GM12864 (cell line): Measurements from ENCODE around the gene UGT3A1.
"Not testable (repeated sequence)": the region's sequence is repeated elsewhere in the genome, so short reads cannot be mapped to it uniquely, and the experiment has no call there.

Source experiments
- DNase-seq: peaks from one replicate; pipeline ENCODE4 v3.0.0-alpha.2; 2011; ENCODE audit warnings: low read depth
- H3K4me3 ChIP-seq: 2 replicates; pipeline ENCODE4 v1.5.1; 2011; ENCODE audit warnings: mild to moderate bottlenecking, low read depth, low read length, control low read depth
- CTCF ChIP-seq: IDR thresholded peaks from 2 replicates; pipeline ENCODE4 v1.5.1; 2011; ENCODE audit warnings: low read depth, mild to moderate bottlenecking, moderate library complexity, low read length, control low read depth, inconsistent platforms; ENCODE audit errors: missing control alignments

UGT3A1 gene

GRCh38 chr5:36028816-36029465 is 37.8 kb upstream of the UGT3A1 start:
- TF ChIP-seq CTCF, result no peak
- DNase-seq, result no peak
- no peak overlapping the region for H3K4me3 ChIP-seq

DNA sequence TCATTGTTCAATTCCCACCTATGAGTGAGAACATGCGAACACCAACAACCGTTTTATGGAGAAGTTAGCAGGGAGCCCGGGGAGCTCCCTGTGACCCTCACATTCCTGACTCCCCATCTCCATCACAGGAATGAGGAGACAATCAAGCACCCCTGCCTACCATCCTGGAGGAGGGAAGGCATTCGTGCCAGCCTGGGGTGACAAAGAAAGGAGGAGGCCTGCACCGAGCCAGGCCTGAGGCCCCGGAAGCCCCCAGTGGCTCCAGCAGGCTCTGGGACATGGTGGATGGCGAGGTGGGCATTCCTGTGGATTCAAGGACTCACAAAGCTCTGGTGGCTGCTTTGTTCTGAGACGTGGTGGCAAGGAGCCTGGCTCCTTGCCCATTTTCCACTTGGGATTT is 36.5 kb upstream of the UGT3A1 start:
- no peak overlapping the region for H3K4me3 ChIP-seq
- no peak for DNase-seq
- TF ChIP-seq CTCF, result no peak

- no peak for DNase-seq
- H3K4me3 ChIP-seq, result no peak overlapping the region
- TF ChIP-seq CTCF, result no peak
These were observed 35.7 kb upstream of the UGT3A1 start for GRCh38 chr5:36026706-36027465.

DNA sequence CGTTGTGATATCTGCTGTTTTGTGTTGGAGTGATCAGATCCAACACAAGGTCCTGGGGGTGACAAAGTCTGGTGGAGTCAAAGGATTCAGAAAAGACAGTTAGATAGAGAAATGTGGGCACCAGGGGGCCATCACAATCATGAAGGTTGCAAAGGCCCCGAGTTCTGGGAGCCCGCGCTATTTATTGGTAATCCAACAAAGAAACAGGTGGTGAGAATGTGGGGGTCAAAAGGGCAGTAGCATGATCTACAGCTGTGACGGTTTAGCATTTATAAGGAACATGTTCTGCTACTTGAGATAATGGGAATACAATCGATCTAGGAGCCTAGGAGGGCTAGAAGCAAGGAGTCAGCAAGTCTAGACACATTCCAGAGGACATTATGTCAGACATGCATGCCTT is 31.1 kb upstream of the UGT3A1 start:
- not testable (repeated sequence) for DNase-seq, H3K4me3 ChIP-seq

DNA sequence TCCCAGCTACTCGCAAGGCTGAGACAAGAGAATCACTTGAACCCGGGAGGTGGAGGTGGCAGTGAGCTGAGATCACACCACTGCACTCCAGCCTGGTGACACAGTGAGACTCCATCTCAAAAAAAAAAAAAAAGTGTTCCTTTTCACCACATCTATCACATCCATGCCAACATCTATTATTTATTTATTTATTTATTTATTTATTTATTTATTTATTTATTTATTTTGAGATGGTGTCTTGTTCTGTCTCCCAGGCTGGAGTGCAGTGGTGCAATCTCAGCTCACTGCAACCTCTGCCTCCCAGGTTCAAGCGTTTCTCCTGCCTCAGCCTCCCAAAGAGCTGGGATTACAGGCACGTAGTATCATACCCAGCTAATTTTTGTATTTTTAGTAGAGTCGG is 28.4 kb upstream of the UGT3A1 start:
- H3K4me3 ChIP-seq, result not testable (repeated sequence)

GRCh38 chr5:36017622-36018021 is 26.4 kb upstream of the UGT3A1 start:
- H3K4me3 ChIP-seq, result no peak overlapping the region
- no peak for DNase-seq
- no peak for TF ChIP-seq CTCF

More for the DNA sequence above, 28.4 kb upstream of the UGT3A1 start:
- DNase-seq, result not testable (repeated sequence)

GRCh38 chr5:36017004-36017403 is 25.8 kb upstream of the UGT3A1 start:
- DNase-seq, result no peak
- H3K4me3 ChIP-seq, result no peak overlapping the region
- no peak for TF ChIP-seq CTCF

GRCh38 chr5:36013182-36013581 is 22.0 kb upstream of the UGT3A1 start:
- H3K4me3 ChIP-seq, result no peak overlapping the region
- DNase-seq, result no peak
- TF ChIP-seq CTCF, result no peak
